OCI-M2 (cell line): Measurements from ENCODE around the gene SPN.
"Not testable (repeated sequence)": the region's sequence is repeated elsewhere in the genome, so short reads cannot be mapped to it uniquely, and the experiment has no call there.

Experiments used
- DNase-seq: peaks from one replicate; lab custom pipeline; 2025; ENCODE audit not compliant: unreplicated experiment; lab: John Stamatoyannopoulos, UW

SPN gene, protein sequence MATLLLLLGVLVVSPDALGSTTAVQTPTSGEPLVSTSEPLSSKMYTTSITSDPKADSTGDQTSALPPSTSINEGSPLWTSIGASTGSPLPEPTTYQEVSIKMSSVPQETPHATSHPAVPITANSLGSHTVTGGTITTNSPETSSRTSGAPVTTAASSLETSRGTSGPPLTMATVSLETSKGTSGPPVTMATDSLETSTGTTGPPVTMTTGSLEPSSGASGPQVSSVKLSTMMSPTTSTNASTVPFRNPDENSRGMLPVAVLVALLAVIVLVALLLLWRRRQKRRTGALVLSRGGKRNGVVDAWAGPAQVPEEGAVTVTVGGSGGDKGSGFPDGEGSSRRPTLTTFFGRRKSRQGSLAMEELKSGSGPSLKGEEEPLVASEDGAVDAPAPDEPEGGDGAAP

GRCh38 chr16:29663016-29663806, at the start of gene SPN:
Gene SPN (plus strand): TSS chr16:29663247. CDS start chr16:29663729, 482 bp downstream.
- DNase-seq, result peak; percentile 69

DNA sequence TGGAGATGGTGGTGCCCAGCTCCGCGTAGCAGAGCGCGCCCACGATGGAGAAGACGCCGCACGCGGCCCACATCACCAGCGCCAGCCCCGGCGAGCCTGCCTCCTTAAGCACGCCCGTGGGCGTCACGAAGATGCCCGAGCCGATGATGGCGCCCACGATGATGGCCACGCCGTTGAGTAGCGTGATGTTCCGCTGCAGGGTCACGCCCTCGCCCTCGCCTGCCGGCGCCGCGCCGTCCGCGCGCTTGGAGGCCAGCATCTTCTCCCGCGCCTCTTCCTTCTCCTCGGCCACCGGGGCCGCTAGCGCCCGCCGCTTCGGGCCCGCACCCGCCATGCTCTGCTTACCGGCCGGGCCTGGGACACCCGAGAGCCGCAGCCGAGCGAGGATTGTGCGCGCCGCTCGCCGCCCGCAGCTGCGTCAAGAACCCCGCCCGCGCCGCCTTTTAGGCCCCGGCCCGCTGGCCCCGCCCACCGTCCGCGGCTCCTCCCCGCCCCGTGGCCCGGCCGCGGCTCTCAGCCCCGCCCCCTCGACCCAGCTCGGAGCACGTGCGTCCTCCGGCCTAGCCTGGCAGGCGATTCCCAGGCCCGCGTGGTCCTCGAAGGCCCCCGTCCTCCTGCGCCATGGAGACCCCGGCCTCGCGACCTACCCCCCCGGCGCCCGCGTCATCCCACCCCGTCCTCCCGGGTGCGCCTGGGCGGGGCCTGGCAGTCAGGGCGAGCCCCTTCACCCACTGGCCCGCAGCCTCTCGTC, 49.6 kb upstream of the SPN start:
- peak; percentile 46 for DNase-seq

DNA sequence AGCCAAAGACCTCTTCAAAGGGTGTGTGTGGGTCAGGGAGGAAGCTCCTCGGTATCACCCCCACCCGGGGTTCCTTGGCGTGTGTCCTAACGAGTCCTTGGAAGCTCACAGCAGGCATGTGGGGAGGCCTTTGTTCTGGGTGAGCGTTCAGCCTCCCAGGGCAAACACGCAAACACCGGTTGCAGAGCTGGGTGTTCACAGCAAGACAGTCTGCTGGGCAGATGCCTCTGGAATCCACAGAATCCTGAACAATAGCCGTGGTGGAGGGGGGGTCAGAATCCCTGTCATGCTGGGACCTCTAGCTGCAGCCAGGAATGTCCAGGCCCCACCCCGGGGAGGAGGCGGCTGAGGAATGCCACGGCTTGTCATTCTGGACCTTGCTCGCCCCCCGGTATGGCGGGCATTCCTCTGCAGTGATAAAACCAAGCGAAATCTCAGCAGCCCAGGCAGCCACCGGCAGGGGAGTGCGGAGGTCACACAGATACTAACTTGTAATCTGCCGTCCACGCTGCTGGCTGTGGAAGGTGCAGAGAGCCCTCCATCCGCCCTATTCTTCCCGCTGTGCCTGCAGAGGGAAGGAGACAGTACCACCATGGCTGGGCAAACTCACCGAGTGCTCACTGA, 48.2 kb upstream of the SPN start:
- DNase-seq, result not testable (repeated sequence)

DNA sequence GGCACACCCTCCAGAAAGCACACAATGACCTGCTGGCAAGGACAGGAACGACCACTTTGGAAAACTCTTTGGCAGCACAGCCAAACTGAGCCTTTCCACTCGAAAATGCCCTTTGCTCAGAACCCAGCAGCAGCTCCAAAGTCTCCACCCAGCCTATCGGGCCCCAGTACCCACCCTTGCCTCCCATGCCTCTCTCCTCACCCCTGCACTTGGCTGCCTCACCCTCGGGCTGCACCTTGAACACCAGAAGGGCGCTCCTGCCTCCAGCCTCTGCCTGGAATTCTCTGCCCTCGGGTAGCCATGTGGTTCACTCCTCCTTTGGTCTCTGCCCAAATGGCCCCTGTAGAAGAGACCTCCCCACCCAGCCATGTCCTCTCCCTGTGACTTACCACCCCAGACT, 46.9 kb upstream of the SPN start:
- DNase-seq, result not testable (repeated sequence)

GRCh38 chr16:29620591-29620990, 42.5 kb upstream of the SPN start:
- not testable (repeated sequence) for DNase-seq

- DNase-seq, result not testable (repeated sequence)
Observed at GRCh38 chr16:29622738-29623137, 40.3 kb upstream of the SPN start.

DNA sequence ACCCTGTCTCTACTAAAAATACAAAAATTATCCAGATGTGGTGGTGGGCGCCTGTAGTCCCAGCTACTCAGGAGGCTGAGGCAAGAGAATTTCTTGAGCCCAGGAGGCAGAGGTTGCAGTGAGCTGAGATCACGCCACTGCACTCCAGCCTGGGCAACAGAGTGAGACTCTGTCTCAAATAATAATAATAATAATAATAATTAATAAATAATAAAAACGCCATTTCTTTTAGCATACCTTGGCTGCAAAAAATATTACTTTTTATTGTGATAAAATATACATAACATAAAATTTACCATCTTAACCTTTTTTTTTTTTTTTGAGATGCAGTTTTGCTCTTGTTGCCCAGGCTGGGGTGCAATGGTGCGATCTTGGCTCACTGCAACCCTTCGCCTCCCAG, 39.8 kb upstream of the SPN start:
- DNase-seq, result not testable (repeated sequence)

- DNase-seq, result not testable (repeated sequence)
Observed at GRCh38 chr16:29625114-29625513, 37.9 kb upstream of the SPN start.

GRCh38 chr16:29626778-29627331, 36.2 kb upstream of the SPN start:
- not testable (repeated sequence) for DNase-seq

DNA sequence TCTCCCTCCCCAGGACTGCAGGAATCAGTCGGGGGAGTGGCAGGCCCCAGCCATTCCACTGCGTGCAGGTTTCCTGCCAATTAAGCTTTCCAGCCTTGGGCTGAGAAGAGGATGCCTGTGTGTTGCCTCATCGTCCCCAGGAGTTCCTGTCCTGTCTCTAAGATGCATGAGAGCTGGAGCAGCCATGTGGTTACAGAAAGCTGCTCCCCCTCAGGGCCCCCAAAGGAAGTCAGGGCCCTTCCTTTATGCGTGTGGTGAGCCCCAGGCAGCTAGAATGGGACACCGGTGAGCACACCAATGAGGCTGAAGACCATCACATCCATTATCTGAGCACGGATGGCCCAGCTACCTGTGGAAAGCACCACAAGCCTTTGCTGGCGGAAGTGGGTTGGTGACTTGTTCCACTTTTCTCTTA, 35.4 kb upstream of the SPN start:
- DNase-seq, result not testable (repeated sequence)

DNA sequence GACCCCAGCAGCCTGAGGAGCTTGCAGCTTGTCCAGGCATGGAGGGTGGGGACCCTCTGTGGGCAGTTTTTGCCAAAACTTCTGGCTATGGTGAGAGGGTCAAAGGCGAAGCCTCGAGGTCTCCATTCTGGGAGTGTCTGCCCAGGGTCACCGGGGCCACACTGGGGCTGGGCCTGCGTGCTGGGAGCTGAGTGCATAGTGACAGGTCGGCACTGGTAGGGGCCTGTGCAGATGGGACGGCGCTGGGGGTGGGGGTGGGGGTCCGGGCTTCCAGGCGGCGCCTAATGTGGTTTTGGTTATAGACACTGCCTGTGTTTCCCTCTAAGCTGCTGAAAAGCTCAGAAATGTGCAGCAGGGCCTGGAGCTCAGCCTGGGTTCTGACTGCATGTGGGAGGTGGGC, 34.3 kb upstream of the SPN start:
- DNase-seq, result not testable (repeated sequence)

GRCh38 chr16:29629318-29629717, 33.7 kb upstream of the SPN start:
- not testable (repeated sequence) for DNase-seq

DNA sequence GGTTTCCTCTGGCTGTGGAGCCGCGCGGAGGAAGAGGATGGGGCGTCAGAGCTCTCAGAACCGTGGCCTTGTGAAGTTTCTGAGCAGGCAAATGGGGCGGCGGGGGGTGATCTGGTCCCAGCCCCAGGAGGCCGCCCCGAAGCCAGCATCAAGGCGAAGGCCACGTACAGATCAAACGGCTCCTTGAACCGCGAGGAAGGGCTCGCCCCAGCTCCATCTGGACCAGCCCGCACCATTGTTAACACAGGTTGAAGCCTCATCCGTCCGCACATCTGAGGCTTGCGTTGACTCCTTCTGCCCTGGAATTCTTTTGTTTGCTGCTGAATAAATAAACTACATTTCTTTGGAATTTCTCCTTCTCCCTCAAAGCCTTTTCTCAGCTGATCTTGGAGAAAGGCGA, 31.4 kb upstream of the SPN start:
- DNase-seq, result not testable (repeated sequence)

DNA sequence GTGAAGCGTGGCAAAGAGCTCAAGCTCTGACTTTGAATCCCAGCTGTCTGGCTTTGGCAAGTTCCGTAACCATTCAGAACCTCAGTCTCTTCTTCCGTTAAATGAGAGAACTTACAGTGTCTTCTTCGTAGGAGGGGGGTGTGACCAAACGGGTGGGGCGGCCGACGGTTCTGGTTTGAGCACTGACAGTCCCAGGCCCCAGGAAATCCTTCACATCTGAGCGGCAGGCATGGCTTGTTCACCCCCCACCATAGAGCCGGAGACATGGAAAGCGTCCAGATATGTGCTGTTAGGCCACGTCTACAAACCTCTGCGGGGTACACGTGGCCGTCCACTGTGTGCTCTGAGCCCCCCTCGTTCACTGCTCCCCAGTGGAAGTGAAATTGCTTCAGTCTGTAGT, 27.1 kb upstream of the SPN start:
- DNase-seq, result not testable (repeated sequence)

- not testable (repeated sequence) for DNase-seq
Observed at GRCh38 chr16:29636368-29636767, 26.7 kb upstream of the SPN start.

- DNase-seq, result not testable (repeated sequence)
Observed at GRCh38 chr16:29638751-29639150, 24.3 kb upstream of the SPN start.

- DNase-seq, result no peak
Observed at GRCh38 chr16:29641561-29641960, 21.5 kb upstream of the SPN start.

DNA sequence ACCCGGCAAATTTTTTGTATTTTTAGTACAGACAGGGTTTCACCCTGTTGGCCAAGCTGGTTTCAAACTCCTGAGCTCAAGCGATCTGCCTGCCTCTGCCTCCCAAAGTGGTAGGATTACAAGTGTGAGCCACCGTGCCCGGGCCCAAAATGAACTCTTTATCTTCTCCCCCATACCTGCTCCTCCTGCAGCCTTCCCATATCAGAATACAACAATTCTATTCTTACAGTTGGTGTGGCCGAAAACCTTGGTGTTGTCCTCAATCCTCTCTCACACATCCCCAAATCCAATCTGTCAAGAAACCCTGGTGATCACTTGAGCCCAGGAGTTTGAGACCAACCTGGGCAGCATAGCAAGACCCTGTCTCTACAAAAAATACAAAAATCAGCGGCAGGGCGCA, 19.5 kb upstream of the SPN start:
- no peak for DNase-seq

- DNase-seq, result no peak
Observed at GRCh38 chr16:29644338-29644857, 18.6 kb upstream of the SPN start.

GRCh38 chr16:29644973-29645693, 17.9 kb upstream of the SPN start:
- no peak for DNase-seq
